Hepatocyte (in vitro differentiated cells): ENCODE data around the gene SEC24D. TPM values are rescaled to one million over a fixed set of nuclear protein-coding genes. Genes with fewer than 3 reads are reported as not detected.
A peak's percentile ranks its signal among the peaks of the same experiment; 100 is the strongest.

Experiments used
- DNase-seq: peaks from one replicate; pipeline ENCODE4 v3.0.0-alpha.2; 2016; ENCODE audit warnings: low spot score
- H2AFZ ChIP-seq: fragments of 200-600 bp; sonication (generic); 2 replicates; pipeline ENCODE4 v1.6.0; 2016; ENCODE audit warnings: antibody characterized with exemption, mild to moderate bottlenecking
- H3K27ac ChIP-seq: fragments of 200-600 bp; sonication (generic); 2 replicates; pipeline ENCODE4 v1.5.1; 2016; ENCODE audit warnings: mild to moderate bottlenecking
- H3K27me3 ChIP-seq: fragments of 200-600 bp; sonication (generic); 2 replicates; pipeline ENCODE4 v1.6.1; 2016
- H3K36me3 ChIP-seq: fragments of 200-600 bp; sonication (generic); replicated peaks from 2 replicates; pipeline ENCODE4 v1.5.1; 2016; ENCODE audit warnings: low read depth; ENCODE audit not compliant: insufficient read depth
- H3K4me1 ChIP-seq: fragments of 200-600 bp; sonication (generic); 2 replicates; pipeline ENCODE4 v1.5.1; 2016; ENCODE audit warnings: mild to moderate bottlenecking, moderate library complexity; ENCODE audit not compliant: insufficient read depth
- H3K4me2 ChIP-seq: fragments of 200-600 bp; sonication (generic); 2 replicates; pipeline ENCODE4 v1.6.0; 2016
- H3K4me3 ChIP-seq: fragments of 200-600 bp; sonication (generic); 2 replicates; pipeline ENCODE4 v1.5.1; 2016; ENCODE audit warnings: mild to moderate bottlenecking
- H3K79me2 ChIP-seq: fragments of 200-600 bp; sonication (generic); 2 replicates; pipeline ENCODE4 v1.6.0; 2017; ENCODE audit warnings: mild to moderate bottlenecking
- H3K9me2 ChIP-seq: fragments of 200-600 bp; sonication (generic); replicated peaks from 2 replicates; pipeline ENCODE4 v1.6.0; 2017; ENCODE audit warnings: mild to moderate bottlenecking; ENCODE audit not compliant: insufficient read depth
- H3K9me3 ChIP-seq: fragments of 200-600 bp; sonication (generic); 2 replicates; pipeline ENCODE4 v1.5.1; 2016; ENCODE audit warnings: low read depth, mild to moderate bottlenecking
- H4K20me1 ChIP-seq: fragments of 200-600 bp; sonication (generic); 2 replicates; pipeline ENCODE4 v1.6.0; 2016; ENCODE audit warnings: mild to moderate bottlenecking; ENCODE audit not compliant: insufficient read depth, poor library complexity, severe bottlenecking
- CTCF ChIP-seq: fragments of 200-600 bp; sonication (generic); IDR thresholded peaks from 2 replicates; pipeline ENCODE4 v1.5.1; 2016; ENCODE audit warnings: antibody characterized with exemption, mild to moderate bottlenecking; ENCODE audit not compliant: poor library complexity
- EZH2 ChIP-seq: fragments of 200-600 bp; sonication (generic); IDR thresholded peaks from 2 replicates; pipeline ENCODE4 v1.6.1; 2016; ENCODE audit warnings: antibody characterized with exemption, mild to moderate bottlenecking, borderline replicate concordance
- EZH2phosphoT487 ChIP-seq: fragments of 200-600 bp; sonication (generic); IDR thresholded peaks from one replicate; pipeline ENCODE4 v1.6.1; 2018; ENCODE audit warnings: antibody characterized with exemption, mild to moderate bottlenecking, low read depth, moderate library complexity; ENCODE audit not compliant: unreplicated experiment, severe bottlenecking
- WGBS: methylation state at CpG from one replicate; pipeline ENCODE4 v1.1.6; 2016; ENCODE audit warnings: low lambda C conversion rate; ENCODE audit errors: missing lambda C conversion rate; 5-methylcytosine and 5-hydroxymethylcytosine counted together
- polyA plus RNA-seq: library from polyadenylated mRNA; unstranded; fragments of >200 nt; fragmentation: Nextera tagmentation; extraction: Ambion mirVana; gene quantifications from 2 replicates; pipeline ENCODE4 v1.2.1, GENCODE V29; 2016
- total RNA-seq: library from RNA; depleted of rRNA; stranded (reverse); fragments of >200 nt; gene quantifications from 2 replicates; pipeline ENCODE4 v1.2.3, GENCODE V29; 2014

Gene SEC24D
- total and polyA plus RNA-seq, 2 experiments from 2014 or later = 81.9 to 97.4 TPM

- TF ChIP-seq CTCF (no peak), EZH2phosphoT487 (no peak), EZH2 (no peak)
- Histone ChIP-seq H3K4me2 (no peak overlapping the region), H3K9me3 (no peaks in the 10 kb centered on the region), H2AFZ (no peak overlapping the region), H3K79me2 (no peaks in the 10 kb centered on the region), H3K27ac (no peak overlapping the region), H3K36me3 (no peaks in the 10 kb centered on the region), H3K4me3 (no peak overlapping the region), H3K27me3 (no peaks in the 10 kb centered on the region), H3K9me2 (no peaks in the 10 kb centered on the region), H3K4me1 (no peaks in the 10 kb centered on the region), H4K20me1 (no peaks in the 10 kb centered on the region)
- 94% methylated on average over 4 of the region's 4 CpGs for WGBS
- no peak for DNase-seq
Observed at GRCh38 chr4:118743867-118744266, 92.1 kb downstream of the SEC24D start.

GRCh38 chr4:118742050-118742449 is 93.9 kb downstream of the SEC24D start:
- Histone ChIP-seq H4K20me1 (no peaks in the 10 kb centered on the region), H3K4me2 (no peak overlapping the region), H3K4me1 (no peaks in the 10 kb centered on the region), H3K36me3 (no peaks in the 10 kb centered on the region), H3K27ac (no peak overlapping the region), H3K9me3 (no peaks in the 10 kb centered on the region), H3K9me2 (no peaks in the 10 kb centered on the region), H3K27me3 (no peaks in the 10 kb centered on the region), H2AFZ (no peak overlapping the region), H3K79me2 (no peaks in the 10 kb centered on the region), H3K4me3 (no peak overlapping the region)
- no peak for DNase-seq
- TF ChIP-seq CTCF (no peak), EZH2 (no peak), EZH2phosphoT487 (no peak)

DNA sequence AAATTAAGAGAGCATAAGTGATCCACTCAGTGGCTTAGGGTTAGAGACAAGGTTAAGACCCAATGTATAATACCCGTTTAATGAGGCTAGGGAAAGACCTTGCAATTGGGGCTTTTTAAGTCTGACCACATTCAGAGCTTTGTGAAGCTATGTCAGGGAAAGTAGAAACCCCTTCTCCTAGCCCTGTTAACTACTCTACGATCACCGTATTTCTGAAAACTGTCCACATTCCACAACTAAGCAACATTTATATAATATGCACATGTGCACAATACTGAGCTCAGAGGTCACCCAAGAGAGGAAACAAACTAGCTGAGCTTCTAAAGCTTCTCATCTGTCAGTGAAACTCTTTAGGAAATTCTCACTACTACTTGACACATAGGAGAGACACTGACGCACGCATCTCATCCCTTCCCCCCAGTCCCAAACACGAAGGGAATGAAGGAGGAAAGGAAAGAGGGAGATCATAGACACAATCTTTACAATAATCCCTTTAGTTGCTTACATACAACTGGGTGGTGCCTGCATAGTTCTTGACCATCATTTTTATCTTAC is 94.5 kb downstream of the SEC24D start:
- 45% methylated on average over 6 of the region's 6 CpGs for WGBS
- Histone ChIP-seq H3K4me3 (no peak overlapping the region), H3K36me3 (no peaks in the 10 kb centered on the region), H3K27me3 (no peaks in the 10 kb centered on the region), H3K4me1 (no peaks in the 10 kb centered on the region), H3K27ac (peak overlapping the region; percentile 18), H3K4me2 (no peak overlapping the region), H3K9me3 (no peaks in the 10 kb centered on the region), H4K20me1 (no peaks in the 10 kb centered on the region), H3K9me2 (no peaks in the 10 kb centered on the region), H2AFZ (no peak overlapping the region), H3K79me2 (no peaks in the 10 kb centered on the region)
- no peak for DNase-seq
- no peak for TF ChIP-seq EZH2
- TF ChIP-seq CTCF = no peak
- TF ChIP-seq EZH2phosphoT487 = no peak

DNA sequence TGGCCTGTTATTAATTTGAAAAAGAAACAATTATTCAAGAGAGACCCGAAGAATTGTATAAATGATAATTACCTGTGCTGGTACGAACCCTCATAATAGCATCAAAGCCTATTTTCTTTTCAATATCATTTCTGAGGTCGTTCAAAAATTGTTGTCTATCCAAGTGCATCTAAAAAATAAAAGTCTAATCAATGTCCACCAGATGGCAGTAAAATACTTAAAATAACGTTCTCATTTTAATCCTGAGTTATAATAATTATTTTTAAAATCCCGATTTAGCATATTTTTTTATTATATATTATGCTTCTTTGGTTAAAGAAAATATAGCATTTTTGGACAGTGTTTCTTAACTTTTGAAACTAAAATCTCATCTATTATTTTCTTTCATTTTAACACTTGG is 95.1 kb downstream of the SEC24D start:
- no peaks in the 10 kb centered on the region for H3K4me1 ChIP-seq
- no peaks in the 10 kb centered on the region for H3K9me2 ChIP-seq
- no peak overlapping the region for H3K4me3 ChIP-seq
- no peaks in the 10 kb centered on the region for H3K27me3 ChIP-seq
- WGBS = 66% methylated on average over 5 of the region's 5 CpGs
- H3K9me3 ChIP-seq = no peaks in the 10 kb centered on the region
- no peaks in the 10 kb centered on the region for H4K20me1 ChIP-seq
- TF ChIP-seq CTCF (peak; percentile 54), EZH2phosphoT487 (no peak)
- no peak overlapping the region for H2AFZ ChIP-seq
- no peaks in the 10 kb centered on the region for H3K79me2 ChIP-seq
- peak; percentile 30 for DNase-seq
- H3K4me2 ChIP-seq = no peak overlapping the region
- H3K27ac ChIP-seq = no peak overlapping the region
- no peaks in the 10 kb centered on the region for H3K36me3 ChIP-seq
